Stomach (tissue), 9 donors: ENCODE data around the gene CAB39. TPM values are rescaled to one million over a fixed set of nuclear protein-coding genes. Genes with fewer than 3 reads are reported as not detected.
A peak's percentile ranks its signal among the peaks of the same experiment; 100 is the strongest.

ENCODE experiments used
- DNase-seq, 2 donors: peaks; one replicate each; pipeline versions ENCODE4 v3.0.0 to v3.0.0-alpha.2; 2013 to 2019
- H3K27ac ChIP-seq, 5 donors: fragments of 200-600 bp in 4 of 5; sonication (generic) in 4 of 5; one replicate each; pipeline ENCODE4 v1.5.1; 2013 to 2019; ENCODE audit warnings: mild to moderate bottlenecking in 1 of 5, moderate library complexity in 1 of 5
- H3K27me3 ChIP-seq, 3 donors: fragments of 200-600 bp; sonication (generic); one replicate each; pipeline ENCODE4 v1.5.1; 2017 to 2019; ENCODE audit warnings: mixed run types in 1 of 3
- H3K36me3 ChIP-seq, 4 donors: fragments of 200-600 bp; sonication (generic); 1 replicate in 3 of 4; 2 replicates in 1 of 4; pipeline ENCODE4 v1.5.1; 2016 to 2019
- H3K4me1 ChIP-seq, 4 donors: fragments of 200-600 bp; sonication (generic); one replicate each; pipeline ENCODE4 v1.5.1; 2016 to 2019
- H3K4me3 ChIP-seq, 4 donors: fragments of 200-600 bp; sonication (generic) in 3 of 4; one replicate each; pipeline ENCODE4 v1.5.1; 2016 to 2019; ENCODE audit warnings: mild to moderate bottlenecking in 1 of 4
- H3K9me3 ChIP-seq, 4 donors: fragments of 200-600 bp; sonication (generic); one replicate each; pipeline ENCODE4 v1.5.1; 2016 to 2019
- EP300 ChIP-seq: sonication (generic); formaldehyde crosslinking; IDR thresholded peaks from one replicate; pipeline ENCODE4 v1.6.1; 2017; ENCODE audit warnings: antibody characterized with exemption
- POLR2A ChIP-seq, 4 donors: fragments of 450-650 bp; IDR thresholded peaks; one replicate each; pipeline ENCODE4 v1.6.1; 2016; ENCODE audit warnings: antibody characterized with exemption in 4 of 4, control low read depth in 2 of 4, mild to moderate bottlenecking in 1 of 4, moderate library complexity in 1 of 4
- POLR2AphosphoS5 ChIP-seq, 3 donors: sonication (generic); formaldehyde crosslinking; IDR thresholded peaks; one replicate each; pipeline ENCODE4 v1.6.1; 2016; ENCODE audit warnings: antibody characterized with exemption in 3 of 3
- WGBS, 5 donors: extraction: QIAGEN DNeasy Blood & Tissue Kit in 3 of 5; methylation state at CpG; one replicate each; pipeline versions ENCODE4 v1.1.5 to v1.1.7; 2013 to 2018; 5-methylcytosine and 5-hydroxymethylcytosine counted together
- intact Hi-C: fragments of 100-400 bp; cut with DNase I; formaldehyde crosslinking; loops from one replicate; pipeline ENCODE4 v1.15.1; 2023; ENCODE audit warnings: low total_unique reads
- polyA plus RNA-seq, 3 donors: library from polyadenylated mRNA; stranded (reverse); fragments of 200-250 nt; gene quantifications; one replicate each; pipeline ENCODE4 v1.2.3, GENCODE V29; 2013
- total RNA-seq, 5 donors: library from RNA; depleted of rRNA; stranded (reverse); fragments of >200 nt; gene quantifications; one replicate each; pipeline versions ENCODE4 v1.1.0 to v1.2.3, GENCODE V29; 2014 to 2016
- TF ChIP-seq, protein P1 (sequence below), 7 experiments: fragments of 450-650 bp in 4 of 7; fragments of 200-600 bp in 3 of 7; sonication (generic) in 3 of 7; IDR thresholded peaks; one replicate each; pipeline ENCODE4 v1.5.1; 2016 to 2019; ENCODE audit warnings: antibody characterized with exemption in 7 of 7, control low read depth in 2 of 7, mild to moderate bottlenecking in 1 of 7
- donor health status: healthy with polysubstance abuse.
- donor health status: Bipolar disorder and iron deficiency.
- donor health status: healthy.

CAB39 gene
- total and polyA plus RNA-seq, 8 donors = 21.8 to 126 (median 84.5) TPM

DNA sequence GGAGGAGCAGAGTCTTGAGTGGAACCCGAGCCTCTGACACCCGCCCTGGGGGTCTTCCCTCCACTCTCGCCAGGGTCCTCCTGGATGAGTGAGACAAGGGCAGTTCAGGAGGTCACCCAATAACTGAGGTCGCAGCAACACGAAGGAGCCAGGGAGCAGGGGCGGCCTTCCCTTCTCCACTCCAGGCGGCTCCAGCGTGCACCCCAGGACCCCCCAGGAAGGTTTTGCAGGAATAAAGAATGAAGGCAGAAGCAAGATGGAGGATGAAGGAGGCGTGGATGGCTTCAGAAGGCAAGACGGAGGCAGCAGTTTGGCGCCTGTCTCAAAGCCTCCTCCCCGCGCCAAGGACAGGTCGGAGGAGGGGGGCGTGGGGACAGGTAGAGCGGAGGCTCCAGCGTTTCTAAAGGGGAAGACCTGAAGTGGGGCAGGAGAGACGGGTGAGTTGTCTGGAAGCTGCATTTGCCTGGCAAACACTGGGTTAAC, 151.5 kb downstream of the CAB39 start:
- Histone ChIP-seq H3K27ac (peak overlapping the region in 2 of 5 donors; percentile 69 to 84), H3K36me3 (no peaks in the 10 kb centered on the region), H3K4me3 (peak overlapping the region; percentile 73 to 92 (median 82)), H3K9me3 (no peaks in the 10 kb centered on the region), H3K27me3 (peaks cover 0 to 10% (median 0%) of the 10 kb centered on the region in 3 donors), H3K4me1 (peaks cover 39 to 50% (median 45%) of the 10 kb centered on the region in 4 donors)
- TF ChIP-seq EP300 (no peak), POLR2AphosphoS5 (IDR thresholded peaks at IDR 0.05) (no peak)
- TF ChIP-seq, protein P1, sequence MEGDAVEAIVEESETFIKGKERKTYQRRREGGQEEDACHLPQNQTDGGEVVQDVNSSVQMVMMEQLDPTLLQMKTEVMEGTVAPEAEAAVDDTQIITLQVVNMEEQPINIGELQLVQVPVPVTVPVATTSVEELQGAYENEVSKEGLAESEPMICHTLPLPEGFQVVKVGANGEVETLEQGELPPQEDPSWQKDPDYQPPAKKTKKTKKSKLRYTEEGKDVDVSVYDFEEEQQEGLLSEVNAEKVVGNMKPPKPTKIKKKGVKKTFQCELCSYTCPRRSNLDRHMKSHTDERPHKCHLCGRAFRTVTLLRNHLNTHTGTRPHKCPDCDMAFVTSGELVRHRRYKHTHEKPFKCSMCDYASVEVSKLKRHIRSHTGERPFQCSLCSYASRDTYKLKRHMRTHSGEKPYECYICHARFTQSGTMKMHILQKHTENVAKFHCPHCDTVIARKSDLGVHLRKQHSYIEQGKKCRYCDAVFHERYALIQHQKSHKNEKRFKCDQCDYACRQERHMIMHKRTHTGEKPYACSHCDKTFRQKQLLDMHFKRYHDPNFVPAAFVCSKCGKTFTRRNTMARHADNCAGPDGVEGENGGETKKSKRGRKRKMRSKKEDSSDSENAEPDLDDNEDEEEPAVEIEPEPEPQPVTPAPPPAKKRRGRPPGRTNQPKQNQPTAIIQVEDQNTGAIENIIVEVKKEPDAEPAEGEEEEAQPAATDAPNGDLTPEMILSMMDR (IDR thresholded peaks at IDR 0.05) = no peak
- no peak for DNase-seq
- 41 to 54% (median 51%) methylated on average over 18 of the region's 18 CpGs for WGBS, 5 donors
- intact Hi-C loops = no loop called here

DNA sequence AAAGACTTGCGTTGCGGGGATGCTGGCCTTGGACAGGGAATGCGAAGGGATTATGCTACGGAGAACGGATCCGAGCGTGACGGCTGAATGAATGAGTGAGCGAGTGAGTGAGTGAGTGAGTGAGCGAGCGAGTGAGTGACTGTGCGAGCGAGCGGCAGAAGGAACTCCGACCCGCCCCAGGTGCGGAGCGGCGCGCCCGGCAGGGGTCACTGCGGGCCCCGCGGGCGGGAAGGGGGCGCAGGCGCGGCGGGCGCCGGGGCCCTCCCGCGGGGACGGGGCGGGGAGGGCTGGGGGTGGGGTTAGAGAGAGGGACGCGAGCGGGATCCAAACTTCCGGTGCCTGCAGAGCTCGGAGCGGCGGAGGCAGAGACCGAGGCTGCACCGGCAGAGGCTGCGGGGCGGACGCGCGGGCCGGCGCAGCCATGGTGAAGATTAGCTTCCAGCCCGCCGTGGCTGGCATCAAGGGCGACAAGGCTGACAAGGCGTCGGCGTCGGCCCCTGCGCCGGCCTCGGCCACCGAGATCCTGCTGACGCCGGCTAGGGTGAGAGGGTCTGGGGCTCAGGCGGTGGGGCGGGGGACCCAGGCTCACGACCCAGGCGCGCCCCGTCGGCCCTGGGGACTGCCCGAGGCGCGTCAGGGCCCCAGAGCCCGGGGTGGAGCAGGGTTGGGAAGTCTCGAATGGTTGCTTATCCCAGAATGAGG, 152.1 kb downstream of the CAB39 start, which contains the start of gene ITM2C:
Gene ITM2C, plus strand, starts transcription at position 338 of the 702 bp plus-strand sequence. Its CDS starts 84 bp downstream, at position 422.
- Histone ChIP-seq H3K27me3 (peaks cover 0 to 10% (median 0%) of the 10 kb centered on the region in 3 donors), H3K36me3 (no peaks in the 10 kb centered on the region), H3K4me1 (peaks cover 45 to 55% (median 51%) of the 10 kb centered on the region in 4 donors), H3K27ac (peak within 1 kb of the TSS; percentile 18 to 84 (median 69)), H3K4me3 (peak within 1 kb of the TSS; percentile 73 to 92 (median 82)), H3K9me3 (no peaks in the 10 kb centered on the region)
- intact Hi-C loops = no loop called here
- WGBS, 5 donors = 0 to 2% (median 1%) methylated on average over 25 to 76 of the region's 76 CpGs
- TF ChIP-seq, protein P1 (IDR thresholded peaks at IDR 0.05) = peak in 1 of 7 experiments; percentile 48
- TF ChIP-seq POLR2A (IDR thresholded peaks at IDR 0.05) (no peak), POLR2AphosphoS5 (IDR thresholded peaks at IDR 0.05) (peak in 2 of 3 donors; percentile 55 to 57), EP300 (no peak)
- DNase-seq = peak; percentile 75 to 94

DNA sequence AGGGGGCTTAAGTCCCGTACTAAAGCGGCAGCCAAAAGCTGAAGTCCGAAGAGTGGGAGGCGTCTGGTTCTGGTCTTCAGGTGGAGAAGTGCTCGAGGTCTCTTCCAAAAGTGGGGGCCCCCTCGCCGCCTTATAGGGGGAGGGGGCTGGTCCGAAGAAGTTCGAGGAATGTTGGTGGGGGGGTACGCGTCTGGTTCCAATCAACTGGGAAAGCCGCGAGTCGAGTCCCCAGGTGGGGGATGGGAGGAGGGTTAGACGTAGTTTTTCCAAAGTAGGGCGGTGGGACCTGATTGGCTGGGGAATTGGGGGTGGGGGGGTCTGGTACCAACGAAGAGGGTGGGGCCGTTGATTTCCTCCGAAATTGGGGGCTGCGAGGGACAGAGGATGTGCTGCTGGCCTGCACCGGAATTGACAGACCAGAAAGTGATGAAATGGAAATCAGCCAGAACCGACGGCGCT, 152.7 kb downstream of the CAB39 start:
- DNase-seq = peak in 1 of 2 donors; percentile 76
- H3K27me3 ChIP-seq = peaks cover 0 to 10% (median 0%) of the 10 kb centered on the region in 3 donors
- 1 to 4% (median 1%) methylated on average over 23 to 24 of the region's 24 CpGs for WGBS, 5 donors
- TF ChIP-seq POLR2A (IDR thresholded peaks at IDR 0.05) = no peak
- peak overlapping the region; percentile 73 to 92 (median 82) for H3K4me3 ChIP-seq
- H3K4me1 ChIP-seq = peaks cover 51 to 61% (median 57%) of the 10 kb centered on the region in 4 donors
- H3K36me3 ChIP-seq = no peaks in the 10 kb centered on the region
- peak overlapping the region in 4 of 5 donors; percentile 68 to 84 (median 69) for H3K27ac ChIP-seq
- H3K9me3 ChIP-seq = no peaks in the 10 kb centered on the region
- intact Hi-C loops = no loop called here

DNA sequence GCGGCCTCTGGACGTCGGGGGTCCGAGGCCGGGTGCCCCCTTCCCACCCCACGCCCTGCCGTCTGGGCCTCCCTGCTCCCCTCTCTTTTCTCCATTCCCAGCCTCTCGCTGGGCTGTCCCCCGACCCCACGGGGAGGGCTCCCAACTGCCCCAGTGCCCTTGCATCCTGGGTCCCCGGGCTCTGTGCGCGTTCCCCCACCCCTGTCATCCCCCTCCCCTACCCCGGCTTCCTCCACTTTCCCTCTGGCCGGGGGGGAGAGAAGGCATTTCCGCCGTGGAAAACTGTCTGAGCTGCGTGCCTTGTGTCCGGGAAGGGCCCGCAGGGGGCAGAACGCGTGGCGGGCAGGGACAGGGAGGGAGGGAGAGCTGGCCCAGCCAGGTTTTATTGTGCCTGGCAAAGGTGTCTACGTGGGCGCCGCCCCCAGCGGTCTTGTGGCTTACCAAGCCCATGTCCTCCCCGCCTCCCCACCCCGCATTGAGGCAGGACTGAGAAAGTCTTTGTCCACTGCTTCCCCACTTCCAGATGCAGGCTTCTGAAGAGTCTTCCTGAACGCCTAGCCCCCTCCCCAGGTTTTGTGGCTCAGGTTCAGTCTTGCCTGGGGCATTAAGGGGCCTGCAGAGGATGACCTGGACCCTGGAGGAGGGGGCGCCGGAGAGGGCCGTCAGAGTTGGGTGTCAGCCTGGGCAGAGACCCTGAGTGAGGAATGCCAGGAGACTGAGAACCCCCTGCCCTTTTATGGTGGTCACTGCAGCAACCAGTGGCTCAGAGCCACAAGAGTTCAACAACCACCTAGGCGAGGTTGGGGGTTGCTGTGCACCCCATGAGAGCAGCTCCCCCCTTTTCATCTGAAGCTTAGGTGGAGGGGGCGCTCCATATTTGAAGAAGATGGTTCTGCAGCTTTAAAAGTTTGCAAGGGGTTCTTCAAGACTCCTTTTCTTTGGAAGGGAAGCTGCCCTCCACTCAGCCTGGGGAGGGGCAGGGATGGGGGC, 153.4 kb downstream of the CAB39 start:
- 9 to 15% (median 11%) methylated on average over 34 to 35 of the region's 35 CpGs for WGBS, 5 donors
- Histone ChIP-seq H3K27me3 (peaks cover 0 to 10% (median 0%) of the 10 kb centered on the region in 3 donors), H3K4me1 (peaks cover 58 to 69% (median 63%) of the 10 kb centered on the region in 4 donors), H3K36me3 (no peaks in the 10 kb centered on the region), H3K4me3 (peak overlapping the region; percentile 73 to 92 (median 82)), H3K9me3 (no peaks in the 10 kb centered on the region), H3K27ac (peak overlapping the region in 4 of 5 donors; percentile 68 to 84 (median 69))
- TF ChIP-seq EP300 = no peak
- TF ChIP-seq POLR2A (IDR thresholded peaks at IDR 0.05) = no peak
- no peak for TF ChIP-seq POLR2AphosphoS5 (IDR thresholded peaks at IDR 0.05)
- TF ChIP-seq, protein P1 (IDR thresholded peaks at IDR 0.05) = no peak
- peak; percentile 54 to 83 for DNase-seq
- intact Hi-C loops = no loop called here
